H9 (cell line): ENCODE measurements around the gene SLC9A7. TPM values are rescaled to one million over a fixed set of nuclear protein-coding genes. Genes with fewer than 3 reads are reported as not detected.

Source experiments
- DNase-seq: peaks from one replicate; pipeline ENCODE4 v3.0.0-alpha.2; 2017
- H2AFZ ChIP-seq: one replicate; pipeline ENCODE4 v1.6.1; 2013; ENCODE audit warnings: mild to moderate bottlenecking, low read length, control low read depth, moderate library complexity
- H2AK5ac ChIP-seq: 2 replicates; pipeline ENCODE4 v1.6.1; 2013; ENCODE audit warnings: low read length, control low read depth, mixed read lengths; ENCODE audit not compliant: insufficient read length
- H2BK120ac ChIP-seq: one replicate; pipeline ENCODE4 v1.6.1; 2013; ENCODE audit warnings: low read depth, mild to moderate bottlenecking, low read length, control low read depth, inconsistent platforms; ENCODE audit not compliant: poor library complexity, severe bottlenecking
- H2BK12ac ChIP-seq: 2 replicates; pipeline ENCODE4 v1.6.1; 2013; ENCODE audit warnings: low read length, control low read depth, mixed read lengths, low read depth; ENCODE audit not compliant: insufficient read length
- H2BK15ac ChIP-seq: 2 replicates; pipeline ENCODE4 v1.6.1; 2013; ENCODE audit warnings: low read depth, low read length, control low read depth
- H2BK20ac ChIP-seq: one replicate; pipeline ENCODE4 v1.6.1; 2013; ENCODE audit warnings: low read depth, mild to moderate bottlenecking, low read length, control low read depth, inconsistent platforms; ENCODE audit not compliant: poor library complexity, severe bottlenecking
- H2BK5ac ChIP-seq: 2 replicates; pipeline ENCODE4 v1.6.1; 2013; ENCODE audit warnings: low read length, control low read depth, mixed read lengths; ENCODE audit not compliant: insufficient read length
- H3K14ac ChIP-seq: 2 replicates; pipeline ENCODE4 v1.6.1; 2013; ENCODE audit warnings: low read length, control low read depth; ENCODE audit not compliant: insufficient read depth
- H3K18ac ChIP-seq: 2 replicates; pipeline ENCODE4 v1.6.1; 2013; ENCODE audit warnings: low read depth, mild to moderate bottlenecking, mixed read lengths, low read length, control low read depth; ENCODE audit not compliant: insufficient read length
- H3K23ac ChIP-seq: 2 replicates; pipeline ENCODE4 v1.6.1; 2013; ENCODE audit warnings: low read length, control low read depth, mixed read lengths, low read depth; ENCODE audit not compliant: insufficient read length
- H3K23me2 ChIP-seq: 2 replicates; pipeline ENCODE4 v1.6.1; 2013; ENCODE audit warnings: low read depth, mild to moderate bottlenecking, mixed read lengths, low read length, control low read depth; ENCODE audit not compliant: insufficient read length, poor library complexity, severe bottlenecking
- H3K27ac ChIP-seq: 2 replicates; pipeline ENCODE4 v1.5.1; 2013; ENCODE audit warnings: low read length, control low read depth, mixed read lengths, low read depth; ENCODE audit not compliant: insufficient read length
- H3K27me3 ChIP-seq: 2 replicates; pipeline ENCODE4 v1.6.1; 2013; ENCODE audit warnings: low read length, control low read depth, inconsistent platforms; ENCODE audit not compliant: insufficient read depth
- H3K4ac ChIP-seq: 2 replicates; pipeline ENCODE4 v1.6.1; 2013; ENCODE audit warnings: low read depth, mild to moderate bottlenecking, control low read depth, inconsistent platforms, low read length, moderate library complexity
- H3K4me1 ChIP-seq: 2 replicates; pipeline ENCODE4 v1.6.1; 2013; ENCODE audit warnings: low read length, control low read depth, inconsistent platforms; ENCODE audit not compliant: insufficient read depth
- H3K4me2 ChIP-seq: 2 replicates; pipeline ENCODE4 v1.6.1; 2013; ENCODE audit warnings: low read length, control low read depth, mixed read lengths; ENCODE audit not compliant: insufficient read length, insufficient read depth
- H3K56ac ChIP-seq: 2 replicates; pipeline ENCODE4 v1.6.1; 2013; ENCODE audit warnings: low read depth, mild to moderate bottlenecking, mixed read lengths, low read length, control low read depth; ENCODE audit not compliant: insufficient read length
- H3K79me1 ChIP-seq: 2 replicates; pipeline ENCODE4 v1.6.1; 2013; ENCODE audit warnings: low read depth, mild to moderate bottlenecking, moderate library complexity, low read length, control low read depth, inconsistent platforms; ENCODE audit not compliant: insufficient read depth, poor library complexity, severe bottlenecking
- H3K79me2 ChIP-seq: 2 replicates; pipeline ENCODE4 v1.6.1; 2013; ENCODE audit warnings: low read length, control low read depth, inconsistent platforms; ENCODE audit not compliant: insufficient read depth
- H3K9ac ChIP-seq: 2 replicates; pipeline ENCODE4 v1.6.1; 2013; ENCODE audit warnings: low read length, control low read depth, mixed read lengths; ENCODE audit not compliant: insufficient read length; ENCODE audit errors: extremely low read depth
- H3K9me3 ChIP-seq: one replicate; pipeline ENCODE4 v1.6.1; 2013; ENCODE audit warnings: low read depth, low read length, inconsistent platforms; ENCODE audit not compliant: control insufficient read depth
- H3T11ph ChIP-seq: one replicate; pipeline ENCODE4 v1.6.1; 2013; ENCODE audit warnings: mild to moderate bottlenecking, low read length, control low read depth, inconsistent platforms
- H4K20me1 ChIP-seq: one replicate; pipeline ENCODE4 v1.6.1; 2013; ENCODE audit not compliant: control insufficient read depth, insufficient read length, insufficient read depth
- H4K5ac ChIP-seq: 2 replicates; pipeline ENCODE4 v1.6.1; 2013; ENCODE audit warnings: low read depth, mild to moderate bottlenecking, mixed read lengths, low read length, control low read depth; ENCODE audit not compliant: insufficient read length
- H4K8ac ChIP-seq: replicated peaks from 2 replicates; pipeline ENCODE4 v1.6.1; 2013; ENCODE audit warnings: low read length, control low read depth, mixed read lengths, low read depth; ENCODE audit not compliant: insufficient read length
- H4K91ac ChIP-seq: 2 replicates; pipeline ENCODE4 v1.6.1; 2013; ENCODE audit warnings: low read depth, mild to moderate bottlenecking, moderate library complexity, mixed read lengths, low read length, control low read depth; ENCODE audit not compliant: insufficient read length
- H3K27ac Mint-ChIP-seq, 3 experiments: 2 replicates in 2 of 3; 3 replicates in 1 of 3; pipeline ENCODE4 v1.8.0; 2020 to 2021; ENCODE audit warnings: mixed read lengths in 3 of 3, mild to moderate bottlenecking in 1 of 3, moderate library complexity in 1 of 3
- H3K27me3 Mint-ChIP-seq: 2 replicates; pipeline ENCODE4 v1.8.0; 2021; ENCODE audit warnings: low read depth, mild to moderate bottlenecking, moderate library complexity, mixed read lengths
- H3K36me3 Mint-ChIP-seq, 3 experiments: 2 replicates in 2 of 3; 3 replicates in 1 of 3; pipeline ENCODE4 v1.8.0; 2020 to 2021; ENCODE audit warnings: low read depth in 3 of 3, mixed read lengths in 3 of 3; ENCODE audit not compliant: insufficient read depth in 1 of 3
- H3K4me1 Mint-ChIP-seq, 2 experiments: 2 replicates each; pipeline ENCODE4 v1.8.0; 2020; ENCODE audit warnings: mixed read lengths in 2 of 2
- H3K4me3 Mint-ChIP-seq, 2 experiments: 2 replicates in 1 of 2; 3 replicates in 1 of 2; pipeline ENCODE4 v1.8.0; 2020 to 2021; ENCODE audit warnings: mild to moderate bottlenecking in 2 of 2, mixed read lengths in 2 of 2, moderate library complexity in 1 of 2
- H3K9me3 Mint-ChIP-seq, 2 experiments: 2 replicates in 1 of 2; 3 replicates in 1 of 2; pipeline ENCODE4 v1.8.0; 2020; ENCODE audit warnings: mild to moderate bottlenecking in 2 of 2, mixed read lengths in 2 of 2, moderate library complexity in 1 of 2
- WGBS: extraction: QIAGEN DNeasy Blood & Tissue Kit; methylation state at CpG from one replicate; pipeline ENCODE4 v1.1.7; 2013; ENCODE audit warnings: missing lambda C conversion rate, low lambda C conversion rate, mixed read lengths; ENCODE audit not compliant: insufficient read length; ENCODE audit errors: extremely low coverage; 5-methylcytosine and 5-hydroxymethylcytosine counted together
- total RNA-seq: library from RNA; stranded (reverse); gene quantifications from 2 replicates; pipeline ENCODE4 v1.2.1, GENCODE V29; 2021
- TF ChIP-seq, protein P1 (sequence below): fragments of 200-600 bp; sonication (generic); conservative IDR thresholded peaks from 3 replicates; pipeline ENCODE4 v1.8.0; 2021; ENCODE audit warnings: antibody characterized with exemption, mild to moderate bottlenecking

The SLC9A7 gene
- total RNA-seq, 1 experiment from 2014 or later: 5.9 TPM

DNA sequence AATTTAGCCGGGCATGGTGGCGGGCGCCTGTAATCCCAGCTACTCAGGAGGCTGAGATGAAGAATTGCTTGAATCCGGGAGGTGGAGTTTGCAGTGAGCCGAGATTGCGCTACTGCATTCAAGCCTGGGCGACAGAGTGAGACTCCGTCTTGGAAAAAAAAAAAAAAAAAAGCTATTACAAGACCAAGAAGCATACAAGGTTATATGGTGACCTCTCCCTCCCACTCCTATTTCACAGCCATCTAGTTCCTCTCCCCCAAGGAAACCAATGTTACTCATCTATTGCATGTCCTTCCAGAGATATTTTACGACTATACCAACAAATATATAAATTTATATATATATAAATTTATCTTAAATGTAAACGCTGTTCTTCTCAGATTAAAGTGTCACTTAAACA lies 3.2 kb downstream of the SLC9A7 start:
- H4K20me1 ChIP-seq: no peaks in the 10 kb centered on the region

More for the DNA sequence above, 3.2 kb downstream of the SLC9A7 start:
- H3K9me3 ChIP-seq: peaks cover 16% of the 10 kb centered on the region
- H3K27ac ChIP-seq: no peak overlapping the region
- Mint-ChIP-seq H3K9me3 (peaks cover 73 to 76% of the 10 kb centered on the region in 2 experiments), H3K27ac (no peak overlapping the region), H3K4me1 (peaks cover 33 to 35% of the 10 kb centered on the region in 2 experiments), H3K36me3 (peaks cover 4 to 9% (median 7%) of the 10 kb centered on the region in 3 experiments; a peak in 4 of 7 replicates), H3K4me3 (no peak overlapping the region), H3K27me3 (peaks cover 8% of the 10 kb centered on the region; the same call in 1 of the 2 replicates)
- H3K56ac ChIP-seq: no peak overlapping the region
- H3T11ph ChIP-seq: no peak overlapping the region
- H3K79me2 ChIP-seq: peaks cover 4% of the 10 kb centered on the region; the same call in 1 of the 2 replicates
- H3K4me1 ChIP-seq: peaks cover 5% of the 10 kb centered on the region; the same call in 1 of the 2 replicates
- no peak overlapping the region for H2BK5ac ChIP-seq
- no peak overlapping the region for H4K5ac ChIP-seq
- no peaks in the 10 kb centered on the region for H3K27me3 ChIP-seq
- no peak overlapping the region for H4K91ac ChIP-seq
- peaks cover 12% of the 10 kb centered on the region for H3K23me2 ChIP-seq
- H3K4ac ChIP-seq: no peak overlapping the region
- H2BK120ac ChIP-seq: no peak overlapping the region
- TF ChIP-seq, protein P1, sequence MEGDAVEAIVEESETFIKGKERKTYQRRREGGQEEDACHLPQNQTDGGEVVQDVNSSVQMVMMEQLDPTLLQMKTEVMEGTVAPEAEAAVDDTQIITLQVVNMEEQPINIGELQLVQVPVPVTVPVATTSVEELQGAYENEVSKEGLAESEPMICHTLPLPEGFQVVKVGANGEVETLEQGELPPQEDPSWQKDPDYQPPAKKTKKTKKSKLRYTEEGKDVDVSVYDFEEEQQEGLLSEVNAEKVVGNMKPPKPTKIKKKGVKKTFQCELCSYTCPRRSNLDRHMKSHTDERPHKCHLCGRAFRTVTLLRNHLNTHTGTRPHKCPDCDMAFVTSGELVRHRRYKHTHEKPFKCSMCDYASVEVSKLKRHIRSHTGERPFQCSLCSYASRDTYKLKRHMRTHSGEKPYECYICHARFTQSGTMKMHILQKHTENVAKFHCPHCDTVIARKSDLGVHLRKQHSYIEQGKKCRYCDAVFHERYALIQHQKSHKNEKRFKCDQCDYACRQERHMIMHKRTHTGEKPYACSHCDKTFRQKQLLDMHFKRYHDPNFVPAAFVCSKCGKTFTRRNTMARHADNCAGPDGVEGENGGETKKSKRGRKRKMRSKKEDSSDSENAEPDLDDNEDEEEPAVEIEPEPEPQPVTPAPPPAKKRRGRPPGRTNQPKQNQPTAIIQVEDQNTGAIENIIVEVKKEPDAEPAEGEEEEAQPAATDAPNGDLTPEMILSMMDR: no peak
- H3K9ac ChIP-seq: no peak overlapping the region
- no CpG with 5 or more reads among the region's 10 CpGs for WGBS
- H3K23ac ChIP-seq: no peak overlapping the region
- H3K18ac ChIP-seq: no peak overlapping the region
- no peak overlapping the region for H2AK5ac ChIP-seq
- H4K8ac ChIP-seq: no peak overlapping the region
- H2BK20ac ChIP-seq: no peak overlapping the region
- no peak for DNase-seq
- no peak overlapping the region for H2AFZ ChIP-seq
- H2BK12ac ChIP-seq: no peak overlapping the region
- H3K79me1 ChIP-seq: no peaks in the 10 kb centered on the region
- H2BK15ac ChIP-seq: no peak overlapping the region
- no peak overlapping the region for H3K14ac ChIP-seq
- H3K4me2 ChIP-seq: no peak overlapping the region
